T1000 (cell line): ENCODE data around the gene ACE.
A peak's percentile ranks its signal among the peaks of the same experiment; 100 is the strongest.

Source experiments
- DNase-seq: peaks from one replicate; lab custom pipeline; 2025; ENCODE audit warnings: mixed read lengths; lab: John Stamatoyannopoulos, UW

ACE gene

DNA sequence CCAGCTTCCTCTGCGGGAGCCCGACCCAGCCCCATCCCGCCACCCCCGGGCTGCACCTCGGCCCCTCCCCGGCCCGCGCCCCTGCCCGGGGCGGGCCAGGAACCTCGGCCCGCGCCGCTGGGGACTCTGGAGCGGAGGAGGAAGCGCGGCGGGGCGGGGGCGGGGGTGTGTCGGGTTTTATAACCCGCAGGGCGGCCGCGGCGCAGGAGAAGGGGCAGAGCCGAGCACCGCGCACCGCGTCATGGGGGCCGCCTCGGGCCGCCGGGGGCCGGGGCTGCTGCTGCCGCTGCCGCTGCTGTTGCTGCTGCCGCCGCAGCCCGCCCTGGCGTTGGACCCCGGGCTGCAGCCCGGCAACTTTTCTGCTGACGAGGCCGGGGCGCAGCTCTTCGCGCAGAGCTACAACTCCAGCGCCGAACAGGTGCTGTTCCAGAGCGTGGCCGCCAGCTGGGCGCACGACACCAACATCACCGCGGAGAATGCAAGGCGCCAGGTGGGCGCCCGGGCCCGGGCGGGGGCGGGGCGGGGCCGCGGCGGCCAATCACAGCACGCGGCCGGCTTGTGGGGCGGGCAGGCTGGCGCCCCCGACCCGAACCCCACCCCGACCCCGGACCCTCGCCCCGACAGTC lies at the start of gene ACE:
Gene ACE (plus strand): TSS at position 208 of the 626 bp plus-strand sequence. CDS start 34 bp downstream, at position 242.
- DNase-seq, result no peak

- DNase-seq, result no peak
These were observed 47.1 kb upstream of the ACE start for GRCh38 chr17:63429766-63430165.

GRCh38 chr17:63430223-63430622 lies 46.6 kb upstream of the ACE start:
- no peak for DNase-seq

- DNase-seq, result no peak
These were observed 45.3 kb upstream of the ACE start for GRCh38 chr17:63431618-63431938.

- peak; percentile 78 for DNase-seq
These were observed 44.7 kb upstream of the ACE start for GRCh38 chr17:63431939-63432804.

DNA sequence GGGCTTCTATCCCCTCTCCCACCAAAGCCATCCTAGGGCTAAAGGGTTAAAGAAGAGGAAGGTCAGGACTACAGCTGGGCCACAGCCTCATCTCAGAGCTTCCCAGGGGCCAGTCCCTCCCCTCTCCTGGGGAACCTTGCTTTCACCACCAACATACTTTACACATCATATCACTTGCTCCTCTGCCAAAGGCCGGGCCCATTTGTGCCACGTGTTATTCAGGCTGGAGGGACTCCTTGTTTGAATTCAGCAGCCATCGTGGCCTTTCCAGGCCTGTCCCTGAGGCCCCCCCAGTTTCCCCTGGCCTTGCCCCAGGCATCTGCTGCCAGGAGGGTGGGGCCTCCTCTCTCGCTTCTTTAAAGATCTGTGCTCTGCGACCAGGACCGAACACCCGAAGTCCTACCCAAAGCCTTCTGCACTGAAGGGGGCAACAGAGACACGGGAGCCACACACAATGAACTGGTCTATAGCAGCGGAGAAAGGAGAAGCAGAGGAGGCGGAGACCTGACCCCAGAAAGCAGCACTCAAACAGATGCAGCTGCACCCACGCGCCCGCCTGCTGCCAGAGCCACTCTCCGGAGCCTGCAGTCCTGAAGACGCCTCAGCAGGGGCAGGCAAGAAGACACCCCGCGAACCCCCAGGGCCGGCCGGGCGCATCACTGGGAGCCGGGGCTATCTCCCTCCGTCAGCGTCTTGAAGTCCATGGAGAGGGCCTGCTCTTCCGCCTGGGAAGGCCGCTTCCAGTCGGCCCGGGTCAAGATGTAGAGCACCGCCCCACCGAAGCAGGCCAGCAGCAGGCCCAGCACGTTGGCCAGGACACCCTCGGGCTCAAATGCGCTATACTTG lies 42.9 kb upstream of the ACE start:
- peak; percentile 87 for DNase-seq

- peak; percentile 66 for DNase-seq
These were observed 41.8 kb upstream of the ACE start for GRCh38 chr17:63434951-63435571.

- DNase-seq, result no peak
These were observed 41.0 kb upstream of the ACE start for GRCh38 chr17:63435681-63436522.

DNA sequence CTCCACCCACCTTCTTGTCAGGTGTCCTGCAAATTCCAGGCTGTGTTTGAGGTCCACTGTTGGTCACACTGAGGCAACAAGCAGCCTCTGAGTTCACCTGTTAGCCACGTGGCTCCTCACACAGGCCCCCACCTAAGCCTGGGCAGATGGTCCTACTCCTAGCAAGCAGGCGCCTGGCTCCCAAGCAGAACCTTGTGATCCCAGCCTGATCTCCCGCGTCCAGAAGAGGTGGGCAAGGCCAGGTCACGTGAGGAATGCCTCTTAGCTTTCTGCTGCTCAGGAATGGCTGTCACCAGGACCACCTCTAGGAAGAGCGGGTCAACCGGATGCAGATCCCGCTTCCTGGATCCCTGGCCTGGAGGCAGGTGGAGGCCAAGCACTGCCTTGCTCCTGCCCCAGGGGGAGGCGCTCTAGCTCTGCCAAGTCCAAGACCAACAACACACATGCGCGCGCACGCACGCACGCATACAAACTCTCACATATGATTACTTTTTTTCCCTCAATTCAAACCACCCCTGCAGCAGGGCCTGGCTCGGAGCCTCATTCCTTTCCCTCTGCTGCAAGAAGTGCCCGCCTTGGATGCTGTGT lies 40.2 kb upstream of the ACE start:
- no peak for DNase-seq

DNA sequence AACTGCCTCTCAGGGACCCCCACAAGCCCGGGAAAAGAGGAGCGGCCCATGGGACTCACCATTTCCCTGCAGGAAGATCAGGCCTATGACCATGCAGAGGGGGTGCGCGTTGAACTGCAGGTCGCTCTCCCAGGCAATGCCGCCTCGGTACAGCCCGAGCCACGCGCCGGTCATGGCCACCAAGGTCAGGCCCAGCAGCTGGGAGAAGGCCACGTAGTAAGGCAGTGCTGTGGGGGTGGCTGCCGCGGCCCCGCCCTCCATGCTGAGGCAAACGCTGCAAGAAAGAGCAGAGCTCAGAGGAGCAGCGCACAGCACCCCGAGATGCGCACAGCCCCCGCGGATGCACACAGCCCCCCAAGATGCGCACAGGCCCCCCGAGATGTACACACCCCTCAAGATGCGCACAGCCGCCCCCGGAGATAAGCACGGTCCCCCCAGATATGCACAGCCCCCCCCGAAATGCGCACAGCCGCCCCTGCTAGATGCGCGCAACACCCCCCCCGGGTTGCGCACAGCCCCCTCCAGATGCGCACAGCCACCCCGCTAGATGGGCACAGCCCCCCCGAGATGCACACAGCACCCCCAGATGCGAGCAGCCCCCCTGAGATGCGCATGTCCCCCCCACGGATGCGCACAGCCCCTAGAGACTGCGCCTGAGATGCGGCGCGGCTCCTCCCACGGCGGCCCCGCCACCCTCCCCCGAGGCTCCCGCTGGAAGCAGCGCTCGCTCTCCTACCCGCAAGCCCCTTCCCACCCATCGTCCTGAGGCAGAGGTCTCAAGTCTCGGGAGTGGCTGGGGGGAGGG lies 39.4 kb upstream of the ACE start:
- no peak for DNase-seq

DNA sequence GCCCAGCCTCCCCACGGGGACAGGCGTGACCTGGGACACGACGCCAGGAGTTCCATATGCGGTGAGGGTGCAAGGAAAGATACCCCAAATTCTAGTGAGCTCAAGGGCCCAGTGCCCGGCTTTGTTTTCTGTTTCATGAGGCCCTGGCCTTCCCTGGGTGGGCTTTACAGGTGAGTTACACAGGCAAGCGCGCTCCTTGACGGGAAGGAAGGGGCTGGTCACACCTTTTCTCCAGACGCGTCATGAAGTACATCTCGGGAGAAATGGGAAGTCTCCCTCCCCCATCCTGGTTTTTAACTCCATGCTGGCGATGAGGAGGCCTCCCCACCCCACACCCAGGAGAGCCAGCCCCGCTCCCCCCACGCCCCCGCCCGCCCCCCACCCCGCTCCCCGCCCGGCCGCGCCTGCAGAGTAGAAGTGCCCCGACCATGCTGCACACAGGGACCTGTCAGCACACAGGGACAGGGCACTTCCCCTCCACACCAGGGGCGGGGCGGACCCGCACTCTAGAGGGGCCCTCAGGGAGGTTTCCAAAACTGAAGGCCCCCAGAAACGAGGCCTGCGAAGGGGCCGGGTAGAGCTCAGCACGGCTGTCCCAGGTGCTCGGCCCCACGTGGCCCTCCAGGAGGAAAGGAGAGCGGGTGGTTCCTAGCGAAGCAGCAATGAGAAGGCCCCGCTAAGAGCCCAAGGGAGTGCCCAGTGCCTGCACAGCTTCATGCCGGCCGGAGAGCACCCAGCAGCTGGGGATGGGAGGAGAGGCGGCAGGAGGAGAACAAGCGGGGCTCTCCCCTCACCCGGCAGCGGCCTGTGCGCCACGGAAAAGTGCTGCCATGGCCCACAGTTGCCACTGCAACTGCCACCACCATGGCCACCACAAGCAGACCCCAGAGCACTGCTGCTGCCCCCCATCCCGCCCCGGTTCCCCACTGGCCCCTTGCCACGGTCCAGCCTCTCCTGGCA lies 38.5 kb upstream of the ACE start:
- DNase-seq, result no peak

GRCh38 chr17:63439687-63440086 lies 37.2 kb upstream of the ACE start:
- no peak for DNase-seq

DNA sequence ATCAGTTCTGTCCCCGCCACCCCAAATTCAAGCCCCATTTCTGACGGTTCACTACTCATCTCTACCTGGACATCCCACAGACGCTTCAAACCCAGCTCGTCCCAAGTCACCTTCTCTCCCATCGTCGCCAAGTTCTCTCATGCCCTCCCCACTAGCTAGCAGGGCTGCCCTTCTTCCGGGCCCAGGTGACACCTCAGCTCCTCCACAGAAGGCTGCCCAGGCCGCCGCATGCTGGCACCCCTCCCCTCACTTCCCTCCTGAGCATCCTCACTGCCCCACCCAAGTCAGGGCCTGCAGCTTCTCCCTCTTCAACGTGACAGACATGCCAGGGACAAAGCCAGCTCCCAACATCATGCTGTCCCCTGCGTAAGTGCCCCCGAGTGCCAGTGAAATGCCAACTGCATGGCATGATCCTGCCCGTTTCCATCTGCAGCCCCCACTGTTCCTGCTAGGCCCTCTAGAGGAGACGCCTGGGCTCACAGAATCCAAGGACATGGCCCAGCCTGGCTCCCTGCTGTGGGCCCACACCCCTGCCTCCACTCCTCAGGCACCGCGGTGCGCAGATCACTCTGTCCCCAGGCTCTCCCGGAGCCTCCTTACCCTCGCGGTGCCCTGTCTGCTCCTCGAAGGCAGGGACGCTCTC lies 36.6 kb upstream of the ACE start:
- no peak for DNase-seq

- DNase-seq, result no peak
These were observed 36.0 kb upstream of the ACE start for GRCh38 chr17:63440770-63441335.

- DNase-seq, result no peak
These were observed 35.2 kb upstream of the ACE start for GRCh38 chr17:63441654-63442053.

GRCh38 chr17:63442074-63442473 lies 34.8 kb upstream of the ACE start:
- no peak for DNase-seq

- no peak for DNase-seq
These were observed 34.3 kb upstream of the ACE start for GRCh38 chr17:63442549-63443035.

DNA sequence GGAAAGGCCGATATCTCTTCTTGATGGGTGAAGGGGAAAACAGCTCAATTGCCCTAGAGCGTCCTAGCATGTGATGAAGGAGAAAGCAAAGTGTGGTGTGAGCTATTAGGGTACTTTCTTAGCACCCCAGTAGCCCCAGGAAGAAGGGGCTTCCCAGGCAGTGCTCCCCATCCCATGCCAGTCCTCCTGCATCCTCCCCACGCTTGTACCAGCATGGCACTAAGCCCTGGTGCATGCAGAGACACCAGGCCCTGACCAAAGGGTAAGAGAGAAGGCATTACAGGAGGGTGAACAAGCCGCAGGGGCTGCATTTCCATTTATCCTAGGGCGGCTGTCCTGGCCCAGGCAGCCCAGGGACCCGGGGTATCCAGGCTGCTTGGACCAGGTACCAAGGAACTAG lies 33.8 kb upstream of the ACE start:
- DNase-seq, result no peak
